HG03565 (cell line): ENCODE measurements around the gene KRT86.
"Not testable (repeated sequence)": the region's sequence is repeated elsewhere in the genome, so short reads cannot be mapped to it uniquely, and the experiment has no call there.

Experiments
- ATAC-seq: cut with Tn5 transposase; IDR thresholded peaks from one replicate; pipeline ENCODE4 v1.9.1; 2021; ENCODE audit warnings: mild to moderate bottlenecking, moderate library complexity; ENCODE audit not compliant: unreplicated experiment

The KRT86 gene

DNA sequence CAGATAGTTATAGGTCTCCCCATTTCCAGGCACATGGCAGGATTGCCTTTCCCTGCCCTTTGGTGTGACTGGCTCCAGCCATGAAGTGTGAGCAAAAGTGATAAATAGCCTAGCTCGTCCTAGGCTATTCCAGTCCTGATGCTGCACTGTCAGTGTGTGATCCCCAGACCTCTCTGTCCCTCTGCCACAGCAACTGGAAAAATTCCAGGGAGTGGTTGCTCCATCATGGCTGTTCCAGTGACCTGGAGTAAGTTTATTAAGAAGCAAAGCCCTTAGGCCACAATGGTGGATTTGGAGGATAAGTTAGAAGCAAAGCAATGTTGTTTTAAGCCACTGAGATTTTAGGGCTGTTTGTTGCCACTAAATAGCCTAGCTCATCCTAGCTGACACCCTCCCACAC, 56.6 kb downstream of the KRT86 start:
- ATAC-seq: no peak

DNA sequence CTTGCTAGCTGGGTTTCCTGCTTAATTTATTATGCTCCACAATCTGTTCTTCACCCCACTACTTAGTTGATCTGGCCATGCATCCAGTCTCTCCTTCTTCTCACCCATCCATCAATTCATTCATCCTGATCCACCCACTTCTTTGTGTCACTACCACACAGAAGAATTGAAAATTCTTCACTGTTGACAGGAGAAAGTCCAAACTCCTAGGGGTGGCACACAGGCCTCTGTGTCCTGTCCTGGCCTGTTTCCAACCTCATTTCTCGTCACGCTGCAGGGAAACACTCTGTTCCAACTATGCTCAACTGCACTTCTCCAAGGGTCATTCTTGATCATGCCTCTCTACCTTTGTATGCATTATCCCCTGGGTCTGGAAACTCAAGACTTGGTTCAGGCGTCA, 57.4 kb downstream of the KRT86 start:
- ATAC-seq: no peak

DNA sequence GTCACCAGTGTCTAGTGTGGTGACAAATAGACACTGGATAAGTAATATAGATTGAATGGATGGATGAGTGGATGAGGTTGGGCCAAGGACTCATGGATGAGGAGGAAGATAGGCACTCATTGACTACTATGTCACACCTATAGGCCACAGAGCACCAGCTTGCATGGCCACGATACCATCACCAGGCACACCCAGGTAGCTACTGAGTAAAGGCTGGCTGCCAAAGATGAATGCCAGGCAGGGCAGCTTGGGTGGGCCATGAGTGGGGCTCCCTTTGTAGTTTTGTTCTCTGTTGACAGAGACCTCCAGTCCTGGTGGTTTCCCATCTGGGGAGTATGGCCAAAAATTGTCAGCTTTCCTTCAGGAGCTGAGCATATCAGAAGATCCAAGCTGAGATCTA, 57.9 kb downstream of the KRT86 start:
- no peak for ATAC-seq

DNA sequence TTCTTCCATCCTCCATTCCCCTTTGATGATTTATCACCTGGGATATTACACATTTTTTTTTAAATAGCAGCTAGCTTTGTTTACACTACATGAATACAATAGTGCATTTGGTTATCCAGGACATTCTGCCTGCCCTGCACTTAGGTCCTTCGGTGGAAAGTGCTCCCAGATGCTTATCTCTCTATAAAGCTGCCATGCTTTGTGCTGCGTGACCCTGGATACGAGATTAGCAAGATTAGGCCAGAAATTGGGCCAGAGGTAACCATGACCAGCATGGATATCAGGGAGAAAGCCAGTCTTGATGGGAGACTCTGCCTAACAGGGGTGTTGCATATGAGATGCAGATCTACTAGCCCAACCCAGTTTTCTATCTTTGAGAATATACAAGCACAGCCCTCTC, 58.9 kb downstream of the KRT86 start:
- no peak for ATAC-seq

DNA sequence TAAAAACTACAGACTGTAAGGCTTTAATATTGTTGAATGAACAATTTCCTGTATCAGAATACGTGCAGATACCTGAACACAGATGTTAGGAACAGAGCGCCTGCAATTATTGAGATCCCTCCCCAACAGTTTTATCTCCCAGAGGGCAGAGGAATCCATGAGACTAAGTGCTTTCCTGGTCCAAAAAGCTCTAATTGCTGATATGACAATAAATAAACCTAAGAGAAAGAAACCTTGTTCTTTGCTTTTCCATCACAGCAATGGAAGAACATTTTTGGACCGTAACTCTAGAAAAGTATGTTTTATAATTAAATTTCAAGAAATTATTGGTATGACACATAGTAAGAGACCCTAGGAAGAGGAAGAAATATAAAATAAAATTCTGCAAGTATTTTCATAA, 59.7 kb downstream of the KRT86 start:
- ATAC-seq: no peak

DNA sequence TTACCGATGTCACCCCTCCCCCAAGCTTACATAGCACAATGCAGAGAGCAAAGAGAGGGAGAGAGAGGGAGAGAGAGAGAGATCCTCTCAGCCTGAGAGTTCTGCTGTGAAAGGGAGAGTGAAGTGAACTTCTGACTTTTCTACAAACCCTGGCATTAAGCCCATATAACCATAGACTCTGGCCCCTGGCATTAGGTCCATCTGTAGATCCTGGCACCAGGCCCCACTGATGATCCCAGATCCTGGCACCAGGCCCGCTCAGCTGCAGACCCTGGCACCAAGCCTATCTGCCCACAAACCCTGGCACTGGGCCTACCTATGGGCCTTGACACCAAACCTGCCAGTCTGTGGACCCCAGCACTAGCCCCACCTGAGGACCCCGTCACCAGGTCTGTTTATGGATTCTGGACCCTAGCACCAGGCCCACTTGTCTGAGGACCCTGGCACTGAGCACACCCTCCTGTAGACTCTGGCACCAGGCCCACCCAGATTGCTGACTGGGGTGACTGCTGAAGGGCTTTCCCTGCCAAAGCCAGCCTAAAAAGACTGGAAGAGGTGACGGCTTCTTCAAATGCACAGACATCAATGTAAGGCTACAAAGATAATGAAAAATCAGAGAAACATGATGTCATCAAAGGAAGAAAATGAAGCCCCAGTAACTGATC, 61.3 kb downstream of the KRT86 start:
- ATAC-seq: no peak

DNA sequence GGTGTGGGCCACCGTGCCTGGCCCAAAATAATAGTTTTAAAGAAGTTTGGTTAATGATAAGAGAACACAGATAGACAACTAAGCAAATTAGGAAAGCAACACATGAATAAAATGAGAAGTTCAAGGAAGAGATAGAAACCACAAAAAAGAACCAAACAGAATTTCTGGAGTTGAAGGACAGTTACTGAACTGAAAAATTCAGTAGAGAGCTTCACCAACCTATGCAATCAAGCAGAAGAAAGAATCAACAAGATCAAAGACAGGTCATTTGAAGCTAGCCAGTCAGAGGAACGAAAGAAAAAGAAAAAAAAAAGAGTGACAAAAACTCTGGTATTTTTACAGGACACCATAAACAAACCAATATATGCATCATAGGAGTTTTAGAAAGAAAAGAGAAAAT, 62.2 kb downstream of the KRT86 start:
- ATAC-seq: no peak

DNA sequence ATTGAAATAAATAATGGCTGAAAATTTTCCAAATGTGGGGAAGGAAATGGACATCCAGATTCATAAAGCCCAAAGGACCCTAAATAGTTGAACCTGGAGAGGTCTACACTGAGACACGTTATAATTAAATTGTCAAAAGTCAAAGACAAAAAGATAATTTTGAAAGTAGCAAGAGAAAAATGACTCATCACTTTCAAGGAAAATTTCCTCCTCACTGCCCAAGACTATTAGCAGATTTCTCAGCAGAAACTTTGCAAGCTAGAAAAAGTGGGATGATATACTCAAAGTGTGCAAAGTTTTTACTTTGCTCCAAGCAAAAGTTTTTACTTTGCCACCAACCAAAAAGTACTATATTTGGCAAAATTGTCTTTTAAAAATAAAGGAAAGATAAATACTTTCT, 62.6 kb downstream of the KRT86 start:
- ATAC-seq: no peak

DNA sequence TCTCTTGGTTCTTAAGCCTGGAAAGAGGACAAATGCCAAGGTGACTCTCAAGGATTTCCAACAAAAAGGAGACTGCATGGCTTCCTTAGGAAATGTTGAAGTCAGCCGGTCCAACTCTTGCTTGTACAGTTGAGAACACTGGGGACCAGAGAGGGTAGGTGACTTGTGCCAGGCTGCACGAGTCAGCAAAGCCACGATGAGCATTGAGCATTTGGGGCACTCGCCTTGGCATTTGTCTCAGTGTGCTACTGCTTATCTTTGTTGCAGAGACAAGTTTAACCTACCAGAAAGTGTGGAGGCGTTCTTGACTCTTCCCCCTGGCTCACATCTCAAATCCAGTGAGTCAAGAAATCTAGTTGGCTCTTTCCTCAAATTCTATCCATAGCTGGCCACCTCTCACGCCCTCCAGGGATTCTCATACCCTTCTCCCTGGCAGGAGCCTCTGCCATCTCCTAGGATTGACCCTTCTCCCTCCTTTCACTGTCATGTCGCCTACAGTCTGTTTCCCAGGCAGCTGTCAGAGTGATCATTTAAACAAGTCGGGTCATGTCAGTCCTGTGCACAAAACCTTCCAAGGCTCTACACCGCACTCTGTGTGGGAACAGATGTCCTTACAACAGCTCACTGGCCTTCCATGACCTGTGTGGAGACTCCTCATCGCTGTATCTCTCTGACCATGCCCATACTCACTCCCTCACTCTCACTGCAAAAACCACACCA, 64.0 kb downstream of the KRT86 start:
- ATAC-seq: no peak

DNA sequence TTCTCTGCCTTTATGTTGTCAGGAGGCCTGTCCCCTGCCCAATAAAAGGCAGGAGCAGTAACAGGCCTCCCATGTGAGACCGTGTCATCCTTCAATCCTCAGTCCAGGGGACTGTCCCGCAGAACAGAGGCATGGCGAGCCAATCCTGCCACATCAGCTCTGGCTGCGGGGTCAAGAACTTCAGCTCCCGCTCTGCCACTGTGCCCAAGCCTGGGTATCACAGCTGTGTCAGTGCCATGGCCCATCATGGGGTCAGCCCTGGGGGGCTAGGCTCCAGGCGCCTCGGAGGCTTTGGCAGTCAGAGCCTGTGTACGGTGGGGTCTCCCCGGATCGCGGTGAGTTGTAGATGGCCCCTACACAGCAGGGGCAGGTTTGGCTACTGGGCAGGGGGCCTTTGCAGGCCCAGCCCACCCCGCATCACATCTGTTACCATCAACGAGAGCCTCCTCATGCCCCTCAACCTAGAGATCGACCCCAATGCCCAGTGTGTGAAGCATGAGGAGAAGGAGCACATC, 66.7 kb downstream of the KRT86 start:
- ATAC-seq: no peak

DNA sequence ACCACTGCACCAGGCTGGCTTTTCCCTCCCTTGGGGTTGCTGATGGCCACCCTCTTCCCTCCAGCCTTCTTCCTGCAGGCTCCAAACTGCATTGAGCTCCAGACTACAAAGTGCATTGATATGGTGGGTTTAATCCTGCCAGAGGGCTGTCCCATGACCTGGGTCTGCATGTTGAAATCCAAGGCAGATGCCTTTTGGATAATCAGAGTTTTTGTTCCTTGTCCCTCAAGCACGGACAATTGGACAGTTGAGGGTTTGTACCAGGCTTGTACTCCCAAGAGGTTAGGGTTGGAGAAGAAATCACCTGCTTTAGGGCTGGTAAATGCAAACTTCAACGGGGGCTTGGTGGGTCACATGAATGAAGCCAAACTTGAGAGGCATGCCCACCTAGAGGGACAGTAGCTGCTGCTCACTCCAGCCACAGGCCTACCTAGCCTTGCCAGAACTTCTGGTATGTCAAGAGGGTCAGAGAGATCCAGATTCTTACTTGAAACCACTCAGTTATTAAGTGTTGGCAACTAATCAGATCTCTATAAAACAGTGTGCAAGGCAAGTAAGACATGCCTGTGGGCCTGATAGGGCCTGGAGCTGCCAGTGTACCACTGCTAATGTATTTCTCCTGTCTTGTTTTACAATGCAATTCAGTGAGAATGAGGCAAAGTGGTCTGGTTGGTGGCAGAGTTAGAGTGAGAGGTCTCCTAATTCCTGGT, 68.5 kb downstream of the KRT86 start:
- no peak for ATAC-seq

DNA sequence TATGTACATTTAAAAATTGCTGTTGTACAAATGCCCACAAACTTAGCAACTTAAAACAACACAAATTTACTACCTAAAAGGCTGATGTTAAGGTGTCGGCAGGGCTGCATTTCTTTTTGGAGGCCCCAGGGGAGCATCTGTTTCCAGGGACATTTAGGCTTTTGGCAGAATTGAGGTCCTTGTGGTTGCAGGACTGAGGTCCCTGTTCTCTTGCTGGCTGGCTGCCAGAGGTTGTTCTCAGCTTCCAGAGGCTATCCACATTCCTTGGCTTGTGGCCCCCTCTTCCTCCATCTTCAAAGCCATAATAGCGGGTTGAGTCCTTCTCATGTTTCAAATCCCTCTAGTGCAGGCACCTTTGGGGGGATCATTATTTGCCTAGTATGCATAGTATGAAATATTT, 69.1 kb downstream of the KRT86 start:
- ATAC-seq: no peak

DNA sequence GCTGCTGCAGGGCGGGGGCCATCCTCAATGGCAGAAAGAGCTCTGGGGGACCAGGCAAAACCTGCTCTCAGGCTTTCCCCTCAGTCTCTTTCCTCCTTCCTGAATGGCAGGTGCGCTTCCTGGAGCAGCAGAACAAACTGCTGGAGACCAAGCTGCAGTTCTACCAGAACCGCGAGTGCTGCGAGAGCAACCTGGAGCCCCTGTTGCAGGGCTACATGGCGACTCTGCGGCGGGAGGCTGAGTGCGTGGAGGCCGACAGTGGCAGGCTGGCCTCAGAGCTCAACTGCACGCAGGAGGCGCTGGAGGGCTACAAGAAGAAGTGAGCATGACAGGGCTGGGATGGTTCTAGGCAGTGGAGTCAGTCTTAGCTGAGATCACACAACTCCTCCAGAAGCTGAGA, 69.7 kb downstream of the KRT86 start:
- ATAC-seq: no peak

DNA sequence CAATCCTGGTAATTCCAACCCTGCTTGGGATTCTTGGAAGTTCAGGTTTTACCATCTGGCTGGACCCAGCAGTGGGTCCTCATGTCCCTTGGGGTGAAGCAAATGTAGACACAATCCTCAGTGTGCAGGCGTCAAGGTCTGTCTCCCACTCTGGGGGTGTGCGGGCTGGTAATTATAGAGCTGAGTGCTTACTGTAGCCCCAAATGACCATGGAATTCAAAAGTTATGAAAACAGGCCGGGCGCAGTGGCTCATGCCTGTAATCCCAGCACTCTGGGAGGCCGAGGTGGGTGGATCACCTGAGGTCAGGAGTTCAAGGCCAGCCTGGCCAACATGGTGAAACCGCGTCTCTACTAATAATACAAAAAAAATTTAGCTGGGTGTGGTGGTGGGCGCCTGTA, 70.6 kb downstream of the KRT86 start:
- ATAC-seq: not testable (repeated sequence)

DNA sequence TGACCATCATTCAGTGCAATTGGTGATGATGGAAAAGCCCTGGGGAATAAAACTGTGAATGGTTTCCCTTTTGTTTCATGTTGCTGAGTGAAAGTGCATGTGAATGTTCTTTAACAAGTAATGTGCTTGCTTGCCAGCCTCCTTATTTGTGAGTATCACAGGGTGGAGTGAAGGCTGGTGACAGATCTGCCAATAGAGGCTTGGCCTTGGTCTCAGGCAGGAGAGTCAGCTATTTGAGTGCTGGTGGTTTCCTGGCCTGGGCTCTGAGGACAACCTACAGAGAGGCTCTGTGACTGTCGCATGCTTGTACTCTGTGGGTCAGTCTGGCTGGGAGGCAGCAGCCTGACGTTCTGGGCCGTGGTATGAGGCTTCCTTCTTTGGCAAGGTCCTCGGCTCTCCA, 72.1 kb downstream of the KRT86 start:
- ATAC-seq: no peak

DNA sequence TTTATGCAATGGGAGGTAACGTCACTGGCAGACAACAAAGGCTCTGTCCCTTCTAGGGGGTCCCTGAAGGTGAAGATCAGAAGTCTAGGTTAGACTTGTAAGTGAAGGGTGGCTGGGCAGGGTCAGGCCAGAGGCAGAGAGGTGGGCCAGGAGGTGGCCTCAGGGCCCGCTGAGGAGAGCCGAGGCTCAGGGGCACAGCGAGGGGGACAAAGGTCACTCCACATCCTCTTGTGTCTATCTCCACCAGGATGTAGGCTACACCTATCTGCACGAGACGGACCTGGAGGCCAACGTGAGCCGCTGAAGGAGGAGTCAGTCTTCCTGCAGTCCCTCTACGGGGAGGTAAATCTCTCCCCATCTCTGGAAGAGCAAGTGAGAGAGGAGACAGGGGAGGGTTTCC, 72.6 kb downstream of the KRT86 start:
- no peak for ATAC-seq

DNA sequence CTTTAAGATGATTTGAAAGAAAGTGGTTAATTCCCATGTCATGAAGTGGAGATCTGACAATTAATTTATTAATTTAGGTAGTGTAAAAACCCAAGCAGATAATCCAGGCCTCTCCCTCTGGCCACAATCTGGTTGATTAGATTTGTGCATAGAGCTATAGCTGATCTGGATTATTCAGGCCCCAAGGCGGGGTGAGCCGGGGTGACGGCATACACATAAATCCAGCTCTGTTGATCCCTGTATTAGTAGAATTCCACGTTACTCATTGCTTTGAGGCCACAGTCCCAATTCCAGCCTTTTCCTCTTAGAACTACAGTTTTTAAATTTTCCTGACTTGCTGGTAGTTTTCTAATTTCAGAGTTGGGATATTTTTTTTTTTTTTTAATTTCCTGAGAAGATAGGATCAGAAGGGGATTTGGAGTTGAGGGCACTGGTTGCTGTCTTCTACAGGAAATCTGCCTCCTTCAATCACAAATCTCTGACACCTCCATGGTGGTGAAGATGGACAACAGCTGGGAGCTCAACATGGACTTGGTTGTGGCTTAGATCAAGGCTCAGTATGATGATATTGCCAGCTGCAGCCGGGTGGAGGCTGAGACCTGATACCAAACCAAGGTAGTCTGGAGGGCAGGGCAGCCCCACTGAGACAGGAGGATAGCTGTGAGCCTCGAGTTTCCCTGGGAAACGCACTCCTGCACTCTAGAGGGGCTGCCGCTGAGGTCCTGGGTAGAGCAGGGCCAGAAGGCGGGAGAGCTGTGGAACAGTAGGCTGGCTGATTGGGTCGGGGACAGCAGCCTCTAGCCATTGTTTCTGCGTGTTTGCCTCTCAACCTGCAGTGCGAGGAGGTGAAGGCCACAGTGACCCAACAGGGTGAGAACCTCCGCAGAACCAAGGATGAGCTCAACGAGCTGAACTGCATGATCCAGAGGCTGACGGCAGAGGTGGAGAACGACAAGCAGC, 73.4 kb downstream of the KRT86 start:
- no peak for ATAC-seq

DNA sequence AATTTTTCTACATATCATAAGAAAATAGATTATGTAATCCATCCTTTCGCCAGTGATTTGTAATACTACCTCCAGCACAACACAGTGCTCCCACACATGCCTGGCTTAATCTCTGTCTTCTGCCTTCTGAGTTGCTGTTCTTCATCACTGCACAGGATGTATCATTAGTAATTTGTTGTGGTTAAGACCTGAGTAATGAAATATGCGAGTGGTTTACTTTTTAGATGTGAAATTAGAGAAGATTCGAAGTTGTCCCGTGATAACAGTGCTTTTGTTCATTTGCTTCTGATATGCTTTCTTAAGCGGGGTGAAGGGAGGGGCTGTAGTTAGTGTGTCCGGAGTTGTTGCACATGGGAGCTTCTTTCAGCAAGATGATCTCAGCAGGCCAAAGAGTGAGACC, 74.8 kb downstream of the KRT86 start:
- ATAC-seq: no peak

DNA sequence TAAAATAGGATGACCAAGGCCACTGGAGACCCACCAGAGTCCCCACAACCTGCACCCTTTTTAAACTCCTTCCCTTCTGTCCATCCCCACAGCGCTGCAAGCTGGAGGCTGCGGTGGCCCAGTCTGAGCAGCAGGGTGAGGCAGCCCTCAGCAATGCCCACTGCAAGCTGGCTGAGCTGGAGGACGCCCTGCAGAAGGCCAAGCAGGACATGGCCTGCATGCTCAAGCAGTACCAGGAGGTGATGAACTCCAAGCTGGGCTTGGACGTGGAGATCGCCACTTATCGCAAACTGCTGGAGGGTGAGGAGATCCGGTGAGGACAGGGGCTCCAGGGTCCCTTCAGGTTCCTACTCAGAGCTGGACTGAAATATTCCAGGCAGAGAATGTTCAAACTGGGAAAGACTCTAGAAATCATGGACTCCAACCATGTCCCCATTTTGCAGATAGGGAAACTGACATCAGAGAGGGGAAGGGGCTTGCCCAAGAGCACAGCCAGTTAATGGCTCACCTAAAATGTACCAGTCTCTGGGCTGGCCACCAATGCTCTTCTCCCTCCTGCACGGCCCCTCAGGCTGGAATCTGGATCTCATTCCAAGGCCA, 75.7 kb downstream of the KRT86 start:
- ATAC-seq: no peak

DNA sequence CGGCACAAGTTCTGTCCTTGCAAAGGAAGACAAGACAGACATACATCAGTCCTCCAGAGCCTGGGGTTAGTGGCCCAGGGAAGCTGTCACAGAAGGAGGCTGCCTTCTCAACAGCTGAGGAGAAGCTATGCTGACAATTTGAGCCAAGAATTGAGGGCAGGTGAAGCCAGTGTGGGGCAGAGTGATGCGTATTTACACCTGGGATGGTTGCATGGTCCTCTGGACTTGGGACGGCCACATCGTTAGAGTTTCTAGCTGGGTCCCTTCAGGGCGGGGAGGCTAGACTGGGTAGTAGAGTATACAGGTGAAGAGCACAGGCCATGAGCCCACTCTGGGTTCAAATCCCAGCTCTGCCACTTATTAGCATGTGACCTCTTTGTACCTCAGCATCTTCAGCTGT, 76.3 kb downstream of the KRT86 start:
- ATAC-seq: no peak
